NCI-H748 treated with DMSO at 0.1 percent for 48 hours (cell line): Measurements from ENCODE around the gene WWC2.

Source experiments
- DNase-seq: peaks from one replicate; lab custom pipeline; 2025; lab: John Stamatoyannopoulos, UW

Gene WWC2

DNA sequence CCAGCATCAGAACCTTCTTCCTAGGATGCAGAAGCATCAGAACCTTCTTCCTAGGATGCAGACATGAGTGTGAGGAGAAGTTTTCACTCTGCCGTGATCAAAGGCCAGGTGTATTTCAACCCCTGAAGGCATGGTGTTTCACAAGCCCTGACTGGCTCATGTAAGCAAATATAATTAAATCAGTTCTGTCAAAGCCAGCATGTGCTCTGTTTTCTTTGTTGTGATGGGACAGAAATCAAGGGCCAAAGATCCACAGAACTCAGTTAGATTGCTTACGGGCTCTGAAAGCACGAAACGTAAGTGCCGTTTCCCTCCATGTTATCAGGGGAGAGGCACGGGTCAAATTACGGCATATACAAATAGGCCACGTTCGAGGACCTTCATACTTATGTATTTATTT lies 255.2 kb downstream of the WWC2 start:
- peak; percentile 43 for DNase-seq

DNA sequence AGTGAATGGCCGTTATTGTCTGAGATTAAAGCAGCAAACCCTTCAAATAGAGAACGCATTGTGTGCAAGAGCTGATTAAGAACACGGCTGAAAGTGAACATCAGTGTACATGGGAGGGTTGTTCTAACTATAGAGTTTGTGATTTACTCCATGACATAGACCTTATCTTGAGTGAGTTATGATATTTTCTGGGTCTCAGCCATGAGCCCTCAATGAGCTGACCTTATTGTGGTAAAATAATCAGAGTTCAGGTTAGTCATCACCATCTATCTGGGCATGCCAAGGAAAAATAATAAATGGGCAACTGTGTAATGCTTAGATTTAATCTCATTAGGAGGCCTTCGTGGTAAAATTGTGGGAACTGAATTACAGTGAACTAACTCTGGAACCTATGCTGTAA lies 256.3 kb downstream of the WWC2 start:
- no peak for DNase-seq

DNA sequence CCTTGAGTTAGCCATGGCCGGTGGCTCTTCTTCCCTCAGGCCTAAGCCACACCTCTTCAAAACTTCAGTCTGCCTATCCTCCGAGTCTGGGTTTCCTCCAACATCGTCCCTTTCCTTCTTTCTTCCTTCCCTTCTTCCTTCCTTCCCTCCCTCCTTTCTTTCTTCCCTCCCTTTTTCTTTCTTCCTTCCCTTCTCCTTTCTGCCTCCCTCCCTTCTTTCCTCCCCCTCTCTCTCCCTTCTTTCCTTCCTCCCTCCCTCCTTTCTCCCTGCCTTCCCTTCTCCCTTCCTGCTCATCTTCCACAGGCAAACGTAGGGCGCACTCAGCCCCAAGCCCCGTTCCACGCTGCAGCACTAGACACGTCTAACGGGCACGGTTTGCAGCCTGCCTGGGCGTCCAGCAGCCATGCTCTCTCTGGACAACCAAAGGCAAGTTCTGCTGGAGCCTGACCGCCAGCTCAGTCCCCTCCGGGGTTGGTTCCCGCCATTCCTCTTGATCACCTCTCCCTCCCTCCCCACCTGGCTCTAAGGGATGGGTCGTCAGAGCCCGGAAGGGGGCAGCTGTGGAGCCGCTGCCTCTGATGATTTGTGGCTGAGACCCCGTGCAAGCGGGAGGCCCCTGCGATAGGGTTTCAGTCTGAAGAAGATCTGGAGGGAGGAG lies 257.2 kb downstream of the WWC2 start:
- DNase-seq: no peak

DNA sequence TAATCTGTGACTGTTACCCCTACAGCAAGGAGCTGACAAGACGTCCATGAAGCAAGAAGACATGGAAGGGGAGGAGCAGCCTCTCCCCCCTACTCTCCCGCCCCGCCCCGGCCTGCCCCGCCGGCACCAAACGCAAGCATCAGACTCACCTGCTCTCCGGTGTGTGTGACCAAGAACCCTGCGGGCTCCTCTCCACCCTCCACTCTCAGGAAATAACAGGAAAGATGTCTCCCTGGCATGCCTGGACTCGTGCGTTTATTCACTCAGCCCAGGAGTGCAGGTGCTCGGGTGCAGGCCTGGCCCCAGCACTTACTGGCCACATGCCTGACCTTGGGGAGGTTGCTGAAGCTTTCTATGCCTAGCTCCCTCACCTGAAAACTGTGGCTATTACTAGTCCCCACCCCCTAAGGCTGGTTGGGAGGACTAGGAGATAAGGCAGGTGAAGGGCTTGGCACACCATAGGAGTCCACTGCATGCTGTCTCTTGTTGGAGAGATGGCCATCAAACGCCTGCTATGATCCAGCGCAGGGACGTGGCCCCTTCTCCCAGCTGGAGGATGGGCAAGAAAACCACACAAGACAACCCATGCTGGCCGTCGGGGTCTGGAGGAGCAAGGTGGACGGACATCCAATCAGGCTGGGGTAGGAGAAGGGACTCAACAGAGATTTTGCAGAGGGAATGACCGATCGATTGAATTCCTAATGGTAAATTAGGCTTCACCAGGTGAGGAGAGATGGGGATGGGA lies 258.0 kb downstream of the WWC2 start:
- no peak for DNase-seq

DNA sequence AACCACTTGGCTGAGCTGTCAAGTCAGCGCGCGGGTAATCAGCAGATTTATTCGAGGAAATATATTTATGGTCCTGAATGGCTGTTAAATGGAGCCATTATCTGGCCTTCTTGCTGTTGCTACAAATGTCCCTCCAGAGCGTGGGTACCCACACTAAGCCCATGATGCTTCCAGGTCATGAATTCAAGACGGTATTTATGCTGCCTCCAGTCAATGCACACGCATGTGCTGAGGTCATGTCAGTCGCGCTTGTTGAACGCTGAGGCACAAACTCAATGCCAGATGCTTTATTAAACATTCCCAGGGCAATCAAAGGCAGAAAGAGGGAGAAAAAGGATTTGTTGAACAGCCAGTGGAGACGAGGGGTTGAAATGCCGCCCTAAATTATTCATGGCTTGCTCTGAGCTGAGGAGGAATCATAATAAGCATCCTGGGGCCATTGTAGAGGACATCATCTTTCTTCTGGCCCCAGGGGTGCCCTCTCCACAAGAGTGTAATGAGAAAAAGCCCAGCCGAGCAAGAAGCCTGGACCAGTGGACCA lies 259.2 kb downstream of the WWC2 start:
- DNase-seq: no peak

DNA sequence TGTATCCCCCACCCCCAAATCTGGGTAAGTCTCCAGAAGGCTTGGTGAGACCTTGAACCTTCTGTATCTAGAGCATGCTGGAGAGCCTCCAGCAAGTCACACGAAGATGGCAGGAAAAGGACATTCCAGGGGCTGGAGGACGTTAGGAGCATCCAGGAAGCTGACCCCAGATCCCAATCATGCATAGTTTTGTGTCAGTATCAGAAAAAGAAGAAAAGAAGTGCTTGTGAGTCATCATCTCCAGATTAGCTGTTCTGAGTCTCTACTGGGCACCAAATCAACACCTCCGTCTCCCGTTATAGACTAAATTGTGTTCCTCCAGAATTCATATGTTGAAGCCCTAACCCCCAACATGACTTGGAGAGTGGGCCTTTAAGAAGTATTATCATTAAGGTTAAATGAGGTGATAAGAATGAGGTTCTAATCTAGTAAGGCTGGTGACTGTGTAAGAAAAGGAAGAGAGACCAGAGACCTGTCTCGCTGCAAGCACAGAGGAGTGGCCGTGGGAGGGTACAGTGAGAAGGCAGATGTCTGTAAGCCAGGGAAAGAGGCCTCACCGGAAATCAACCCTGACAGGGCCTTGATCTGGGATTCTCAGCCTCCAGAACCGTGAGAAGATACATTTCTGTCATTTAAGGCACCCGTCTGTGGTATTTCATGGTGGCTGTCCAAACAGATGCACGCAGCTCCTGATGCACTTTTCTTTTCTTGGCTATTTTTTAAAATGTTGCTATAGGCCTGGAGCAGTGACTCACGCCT lies 261.3 kb downstream of the WWC2 start:
- DNase-seq: no peak

DNA sequence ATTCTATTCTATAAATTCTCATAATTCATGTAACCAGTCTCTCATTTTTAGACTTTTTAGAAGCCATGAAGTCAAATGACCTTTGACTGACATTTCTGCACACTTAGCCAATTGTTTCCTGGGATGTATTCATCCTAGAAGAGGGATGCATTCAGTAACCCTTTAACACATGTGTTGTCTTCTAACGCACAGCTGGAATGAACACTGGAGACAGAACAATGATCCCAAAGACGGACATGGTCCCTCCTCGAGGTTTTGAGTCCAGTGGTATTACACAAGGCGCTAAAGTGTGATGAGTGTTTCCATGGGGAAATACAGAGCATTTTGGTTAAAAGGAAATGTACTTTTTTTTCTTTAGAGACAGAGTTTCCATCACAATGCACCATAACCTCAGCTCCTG lies 263.0 kb downstream of the WWC2 start:
- DNase-seq: no peak

DNA sequence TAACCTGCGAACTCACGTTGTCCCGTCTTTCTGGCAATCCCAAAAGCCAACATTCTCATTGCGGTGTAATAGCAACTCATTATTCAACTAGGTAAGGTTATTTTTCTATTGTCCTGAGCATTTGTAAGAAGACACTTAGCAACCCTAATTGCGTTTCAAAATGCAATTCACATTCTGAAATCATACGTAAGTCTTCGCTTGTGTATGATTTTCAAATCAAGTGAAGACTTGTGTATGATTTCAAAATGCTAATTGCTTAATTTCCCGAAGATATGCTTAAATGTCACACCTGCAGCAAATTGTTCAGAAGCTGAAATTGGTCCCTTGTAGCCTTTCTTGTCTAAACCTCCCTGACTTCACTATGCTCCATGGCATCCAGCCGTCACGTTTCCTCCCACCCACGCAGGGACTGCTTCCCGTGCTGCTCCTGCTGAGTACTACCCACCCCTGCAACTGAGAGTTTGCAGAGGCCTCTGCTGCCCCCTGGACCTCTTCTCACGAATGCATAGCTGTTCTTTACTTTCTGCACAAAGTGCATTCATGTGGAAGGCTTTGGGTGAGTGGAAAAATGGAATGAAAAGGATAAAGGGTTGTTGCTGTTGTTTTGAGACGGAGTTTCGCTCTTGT lies 264.0 kb downstream of the WWC2 start:
- DNase-seq: no peak

DNA sequence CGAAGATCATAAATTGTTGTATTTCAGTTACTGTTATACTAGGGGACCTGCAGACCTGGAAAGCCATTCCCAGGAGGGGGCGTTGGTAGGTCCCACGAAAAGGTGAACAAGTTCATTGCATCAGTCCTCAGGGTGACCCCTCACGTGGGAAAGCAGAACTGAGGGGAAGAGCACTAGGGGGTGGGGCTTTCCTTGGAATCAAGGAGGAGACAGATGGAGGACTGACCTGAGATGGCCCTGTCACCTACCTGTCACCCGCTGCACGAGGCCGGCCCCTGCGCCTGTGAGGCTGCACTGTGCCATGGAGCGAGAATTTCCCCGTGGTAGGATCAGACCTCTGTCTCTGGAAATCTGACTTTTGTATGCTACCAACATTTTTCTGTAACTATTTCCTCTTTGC lies 265.0 kb downstream of the WWC2 start:
- no peak for DNase-seq

DNA sequence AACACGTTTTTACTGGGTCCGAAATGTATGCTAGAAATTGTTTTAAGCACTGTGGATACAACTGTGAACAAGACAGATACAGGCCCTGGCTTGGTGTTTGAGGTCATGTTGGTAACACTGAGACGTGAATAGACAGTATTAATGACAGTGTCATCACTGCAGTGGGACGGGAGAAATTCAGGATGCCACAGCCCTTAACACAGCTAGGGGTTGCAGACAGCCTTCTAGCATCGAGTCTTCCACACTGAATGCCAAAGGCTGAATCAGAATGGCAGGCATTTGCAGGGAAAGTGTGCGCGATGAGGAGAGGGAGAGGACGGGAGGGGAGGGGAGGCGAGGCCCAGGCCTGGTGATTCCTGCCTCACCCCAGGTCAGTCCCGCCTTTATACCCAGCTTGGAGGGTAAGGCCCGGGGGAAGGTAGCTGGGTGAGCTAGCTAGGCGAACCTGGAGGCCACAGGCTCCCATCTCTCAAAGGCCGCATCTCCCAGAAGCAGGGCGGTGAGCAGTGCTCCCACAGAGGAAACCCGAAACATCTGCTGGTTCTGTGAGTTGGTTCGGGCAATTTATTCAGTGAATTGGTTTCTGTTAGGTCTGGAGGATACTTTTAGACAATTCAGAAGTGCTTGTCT lies 267.3 kb downstream of the WWC2 start:
- DNase-seq: no peak

DNA sequence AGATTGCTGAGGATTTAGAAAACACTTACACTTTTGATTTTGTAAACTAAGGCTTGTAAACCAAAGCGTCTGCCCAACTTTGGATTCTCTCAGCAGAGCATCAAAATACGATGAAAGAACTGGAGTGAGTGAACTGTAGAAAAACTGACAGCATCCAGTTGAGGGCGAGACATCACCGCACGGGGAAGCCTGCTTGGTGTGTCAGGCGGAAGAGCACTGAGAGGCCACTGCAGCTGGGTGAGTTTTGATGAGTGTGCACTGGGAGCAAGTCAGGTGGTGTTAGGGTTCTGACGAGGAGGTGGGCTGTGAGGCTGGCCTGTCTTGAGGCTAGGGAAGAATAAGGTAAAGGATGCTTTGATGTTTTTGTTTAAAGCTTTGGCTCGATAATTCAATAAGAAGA lies 270.0 kb downstream of the WWC2 start:
- DNase-seq: no peak
